Breast epithelium (tissue), 4 donors: ENCODE measurements around the gene MRPS15. TPM values are rescaled to one million over a fixed set of nuclear protein-coding genes. Genes with fewer than 3 reads are reported as not detected.

Experiments used
- DNase-seq, 2 donors: peaks; one replicate each; pipeline ENCODE4 v3.0.0-alpha.2; 2019; ENCODE audit warnings: low spot score in 2 of 2
- H3K27ac ChIP-seq, 2 donors: fragments of 200-600 bp; sonication (generic) in 1 of 2; one replicate each; pipeline ENCODE4 v1.5.1; 2016 to 2019; ENCODE audit warnings: mild to moderate bottlenecking in 1 of 2
- H3K27me3 ChIP-seq, 2 donors: fragments of 200-600 bp; sonication (generic) in 1 of 2; one replicate each; pipeline versions ENCODE4 v1.5.1 to v1.6.0; 2017 to 2019; ENCODE audit warnings: control low read depth in 1 of 2, mild to moderate bottlenecking in 1 of 2
- H3K36me3 ChIP-seq: fragments of 200-600 bp; one replicate; pipeline ENCODE4 v1.5.1; 2019
- H3K4me1 ChIP-seq, 2 donors: fragments of 200-600 bp; sonication (generic); one replicate each; pipeline ENCODE4 v1.5.1; 2016 to 2019; ENCODE audit warnings: control low read depth in 1 of 2
- H3K4me3 ChIP-seq, 3 donors: fragments of 200-600 bp; sonication (generic); 1 replicate in 2 of 3; 2 replicates in 1 of 3; pipeline ENCODE4 v1.5.1; 2016 to 2019; ENCODE audit warnings: mild to moderate bottlenecking in 3 of 3, moderate library complexity in 2 of 3
- H3K9me3 ChIP-seq, 2 donors: fragments of 200-600 bp; sonication (generic) in 1 of 2; one replicate each; pipeline ENCODE4 v1.5.1; 2016 to 2019; ENCODE audit warnings: control low read depth in 1 of 2
- CTCF ChIP-seq, 3 donors: fragments of 450-650 bp; IDR thresholded peaks; one replicate each; pipeline ENCODE4 v1.5.1; 2016 to 2017; ENCODE audit warnings: antibody characterized with exemption in 3 of 3, mild to moderate bottlenecking in 3 of 3, moderate library complexity in 3 of 3
- POLR2A ChIP-seq: fragments of 450-650 bp; IDR thresholded peaks from one replicate; pipeline ENCODE4 v1.6.1; 2016; ENCODE audit warnings: antibody characterized with exemption, mild to moderate bottlenecking, moderate library complexity
- POLR2AphosphoS5 ChIP-seq, 3 donors: sonication (generic); formaldehyde crosslinking; IDR thresholded peaks; one replicate each; pipeline ENCODE4 v1.6.1; 2017; ENCODE audit warnings: antibody characterized with exemption in 3 of 3
- intact Hi-C: fragments of 100-400 bp; cut with DNase I; formaldehyde crosslinking; loops from one replicate; pipeline ENCODE4 v1.15.1; 2023; ENCODE audit warnings: low total_unique reads
- total RNA-seq, 3 donors: library from RNA; depleted of rRNA; stranded (reverse); fragments of >200 nt; gene quantifications; one replicate each; pipeline ENCODE4 v1.1.0, GENCODE V29; 2016

The MRPS15 gene
- total RNA-seq, 3 donors from 2014 or later = 72.9 to 99.1 (median 79.3) TPM

- H3K27ac ChIP-seq = no peak overlapping the region
- peaks cover 2% of the 10 kb centered on the region for H3K36me3 ChIP-seq
- H3K4me3 ChIP-seq = no peak overlapping the region
- H3K27me3 ChIP-seq = no peaks in the 10 kb centered on the region
- no peaks in the 10 kb centered on the region for H3K4me1 ChIP-seq
- no peak for DNase-seq
- no peaks in the 10 kb centered on the region for H3K9me3 ChIP-seq
- intact Hi-C loops = no loop called here
- no peak for TF ChIP-seq POLR2AphosphoS5 (IDR thresholded peaks at IDR 0.05)
- no peak for TF ChIP-seq POLR2A
These were observed 8.8 kb downstream of the MRPS15 start for GRCh38 chr1:36455386-36455785.

GRCh38 chr1:36453600-36454388 is 10.4 kb downstream of the MRPS15 start:
- intact Hi-C loops = no loop called here
- no peak overlapping the region for H3K27ac ChIP-seq
- no peaks in the 10 kb centered on the region for H3K9me3 ChIP-seq
- H3K27me3 ChIP-seq = no peaks in the 10 kb centered on the region
- H3K36me3 ChIP-seq = no peaks in the 10 kb centered on the region
- H3K4me1 ChIP-seq = no peaks in the 10 kb centered on the region
- no peak for TF ChIP-seq POLR2A
- no peak for TF ChIP-seq CTCF (IDR thresholded peaks at IDR 0.05)
- TF ChIP-seq POLR2AphosphoS5 (IDR thresholded peaks at IDR 0.05) = no peak
- no peak for DNase-seq
- no peak overlapping the region for H3K4me3 ChIP-seq

GRCh38 chr1:36453051-36453450 is 11.1 kb downstream of the MRPS15 start:
- Histone ChIP-seq H3K4me3 (no peak overlapping the region), H3K9me3 (no peaks in the 10 kb centered on the region), H3K4me1 (no peaks in the 10 kb centered on the region), H3K27ac (no peak overlapping the region), H3K27me3 (no peaks in the 10 kb centered on the region), H3K36me3 (no peaks in the 10 kb centered on the region)
- no peak for DNase-seq
- TF ChIP-seq POLR2AphosphoS5 (IDR thresholded peaks at IDR 0.05) = no peak
- TF ChIP-seq POLR2A = no peak
- TF ChIP-seq CTCF (IDR thresholded peaks at IDR 0.05) = no peak
- intact Hi-C loops = no loop called here

GRCh38 chr1:36450919-36451305 is 13.3 kb downstream of the MRPS15 start:
- no peaks in the 10 kb centered on the region for H3K36me3 ChIP-seq
- H3K4me1 ChIP-seq = no peaks in the 10 kb centered on the region
- no peaks in the 10 kb centered on the region for H3K9me3 ChIP-seq
- DNase-seq = no peak
- intact Hi-C loops = no loop called here
- TF ChIP-seq POLR2A = no peak
- TF ChIP-seq POLR2AphosphoS5 (IDR thresholded peaks at IDR 0.05) = no peak
- TF ChIP-seq CTCF (IDR thresholded peaks at IDR 0.05) = no peak
- peak overlapping the region; percentile 58 to 75 (median 70) for H3K4me3 ChIP-seq
- no peaks in the 10 kb centered on the region for H3K27me3 ChIP-seq
- H3K27ac ChIP-seq = peak overlapping the region; percentile 98 to 99

- no peaks in the 10 kb centered on the region for H3K27me3 ChIP-seq
- peak; percentile 96 to 97 for DNase-seq
- peak within 1 kb of the TSS; percentile 98 to 99 for H3K27ac ChIP-seq
- H3K4me3 ChIP-seq = peak within 1 kb of the TSS; percentile 58 to 75 (median 70)
- H3K9me3 ChIP-seq = no peaks in the 10 kb centered on the region
- intact Hi-C loops = no loop called here
- no peak for TF ChIP-seq CTCF (IDR thresholded peaks at IDR 0.05)
- TF ChIP-seq POLR2A = peak; percentile 98
- peak; percentile 96 to 99 (median 98) for TF ChIP-seq POLR2AphosphoS5 (IDR thresholded peaks at IDR 0.05)
- H3K4me1 ChIP-seq = no peaks in the 10 kb centered on the region
- H3K36me3 ChIP-seq = no peaks in the 10 kb centered on the region
These were observed 13.8 kb downstream of the MRPS15 start, which contains the start of gene OSCP1 for GRCh38 chr1:36450270-36450918. OSCP1 (minus strand) TSS chr1:36450451; CDS start chr1:36450369, 82 bp downstream.
